Type B pancreatic cell (in vitro differentiated cells): ENCODE results near the gene MGAT4C. TPM values are rescaled to one million over a fixed set of nuclear protein-coding genes. Genes with fewer than 3 reads are reported as not detected.

ENCODE experiments used
- DNase-seq: peaks from one replicate; pipeline ENCODE4 v3.0.0; 2021; ENCODE audit warnings: mixed read lengths; ENCODE audit not compliant: unreplicated experiment; ENCODE audit errors: extremely low spot score
- H3K27ac Mint-ChIP-seq: 2 replicates; pipeline ENCODE4 v1.8.0; 2021; ENCODE audit warnings: mild to moderate bottlenecking, mixed read lengths
- H3K27me3 Mint-ChIP-seq: 2 replicates; pipeline ENCODE4 v1.8.0; 2021; ENCODE audit warnings: mixed read lengths
- H3K36me3 Mint-ChIP-seq: 2 replicates; pipeline ENCODE4 v1.8.0; 2021; ENCODE audit warnings: mixed read lengths
- H3K4me1 Mint-ChIP-seq: one replicate; pipeline ENCODE4 v1.8.0; 2021; ENCODE audit warnings: mixed read lengths; ENCODE audit not compliant: unreplicated experiment
- H3K4me3 Mint-ChIP-seq: 2 replicates; pipeline ENCODE4 v1.8.0; 2021; ENCODE audit warnings: mild to moderate bottlenecking, mixed read lengths
- H3K9me3 Mint-ChIP-seq: 2 replicates; pipeline ENCODE4 v1.8.0; 2021; ENCODE audit warnings: mixed read lengths
- total RNA-seq: library from RNA; stranded (reverse); gene quantifications from 2 replicates; pipeline ENCODE4 v1.2.1, GENCODE V29; 2021; ENCODE audit warnings: low replicate concordance
- TF ChIP-seq, protein P1 (sequence below): fragments of 200-600 bp; sonication (generic); conservative IDR thresholded peaks from 2 replicates; pipeline ENCODE4 v1.5.0; 2021; ENCODE audit warnings: antibody characterized with exemption, mild to moderate bottlenecking

MGAT4C gene
- total RNA-seq, 1 donor from 2014 or later, result 8.0 TPM

DNA sequence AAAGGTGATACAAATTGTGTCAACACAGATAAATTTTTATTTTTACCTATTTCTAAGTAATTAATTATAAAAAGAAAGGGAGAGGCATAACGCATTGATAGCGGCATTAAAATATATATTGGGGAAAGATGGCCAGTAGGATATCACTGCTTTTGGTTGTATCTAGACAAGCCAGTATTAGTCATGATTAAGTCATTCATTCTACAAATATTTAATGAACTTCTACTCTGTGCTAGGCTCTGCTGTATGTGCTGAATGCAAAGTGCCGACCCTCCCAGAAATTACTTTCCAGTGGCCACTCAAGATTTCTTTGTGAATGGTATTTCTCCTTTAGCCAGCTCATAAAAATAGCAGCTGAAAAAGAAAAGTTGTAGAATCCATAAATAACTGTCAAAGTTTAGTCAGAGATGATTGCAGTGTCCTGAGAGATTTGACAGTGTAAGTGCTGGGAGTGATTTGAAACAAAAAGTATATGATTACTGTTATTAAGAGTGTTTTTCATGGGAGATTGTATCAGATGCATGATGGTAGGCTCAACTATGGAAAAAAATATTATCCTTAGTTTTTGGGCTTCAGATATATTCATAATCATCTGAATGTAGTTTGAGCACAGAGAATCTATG is 133.2 kb downstream of the MGAT4C start:
- peaks cover 4% of the 10 kb centered on the region for H3K27me3 Mint-ChIP-seq
- no peak for DNase-seq
- H3K27ac Mint-ChIP-seq, result no peak overlapping the region
- peaks cover 4% of the 10 kb centered on the region for H3K4me1 Mint-ChIP-seq
- TF ChIP-seq, protein P1, sequence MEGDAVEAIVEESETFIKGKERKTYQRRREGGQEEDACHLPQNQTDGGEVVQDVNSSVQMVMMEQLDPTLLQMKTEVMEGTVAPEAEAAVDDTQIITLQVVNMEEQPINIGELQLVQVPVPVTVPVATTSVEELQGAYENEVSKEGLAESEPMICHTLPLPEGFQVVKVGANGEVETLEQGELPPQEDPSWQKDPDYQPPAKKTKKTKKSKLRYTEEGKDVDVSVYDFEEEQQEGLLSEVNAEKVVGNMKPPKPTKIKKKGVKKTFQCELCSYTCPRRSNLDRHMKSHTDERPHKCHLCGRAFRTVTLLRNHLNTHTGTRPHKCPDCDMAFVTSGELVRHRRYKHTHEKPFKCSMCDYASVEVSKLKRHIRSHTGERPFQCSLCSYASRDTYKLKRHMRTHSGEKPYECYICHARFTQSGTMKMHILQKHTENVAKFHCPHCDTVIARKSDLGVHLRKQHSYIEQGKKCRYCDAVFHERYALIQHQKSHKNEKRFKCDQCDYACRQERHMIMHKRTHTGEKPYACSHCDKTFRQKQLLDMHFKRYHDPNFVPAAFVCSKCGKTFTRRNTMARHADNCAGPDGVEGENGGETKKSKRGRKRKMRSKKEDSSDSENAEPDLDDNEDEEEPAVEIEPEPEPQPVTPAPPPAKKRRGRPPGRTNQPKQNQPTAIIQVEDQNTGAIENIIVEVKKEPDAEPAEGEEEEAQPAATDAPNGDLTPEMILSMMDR, result no peak
- H3K36me3 Mint-ChIP-seq, result no peaks in the 10 kb centered on the region
- no peak overlapping the region for H3K4me3 Mint-ChIP-seq
- H3K9me3 Mint-ChIP-seq, result peaks cover 4% of the 10 kb centered on the region

GRCh38 chr12:86118161-86118560 is 138.0 kb downstream of the MGAT4C start:
- peaks cover 12% of the 10 kb centered on the region for H3K9me3 Mint-ChIP-seq
- H3K36me3 Mint-ChIP-seq, result peaks cover 7% of the 10 kb centered on the region
- H3K27ac Mint-ChIP-seq, result no peak overlapping the region
- DNase-seq, result no peak
- peaks cover 2% of the 10 kb centered on the region for H3K27me3 Mint-ChIP-seq
- no peak overlapping the region for H3K4me3 Mint-ChIP-seq
- H3K4me1 Mint-ChIP-seq, result peaks cover 19% of the 10 kb centered on the region
- TF ChIP-seq, protein P1, result no peak

DNA sequence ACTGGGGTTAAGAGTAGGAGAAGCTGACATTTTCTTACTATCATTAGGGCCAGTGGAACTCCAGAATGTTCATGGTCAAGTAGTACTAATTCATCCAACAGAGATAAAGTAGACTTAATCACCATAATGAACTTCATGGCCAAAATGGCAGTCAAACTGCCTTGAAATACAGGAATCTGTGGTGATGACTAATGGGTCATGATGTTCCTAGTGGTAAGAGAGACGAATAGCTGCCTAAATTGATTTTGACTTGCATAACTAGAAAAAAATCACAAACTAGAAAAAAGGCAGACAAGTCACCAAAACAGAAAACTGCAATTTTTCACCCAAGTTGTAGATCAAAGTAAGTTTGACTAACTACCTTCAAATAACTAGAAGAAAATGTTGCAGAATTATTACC is 138.5 kb downstream of the MGAT4C start:
- Mint-ChIP-seq H3K27me3 (no peaks in the 10 kb centered on the region), H3K4me3 (no peak overlapping the region), H3K27ac (no peak overlapping the region), H3K9me3 (peaks cover 12% of the 10 kb centered on the region), H3K36me3 (peaks cover 7% of the 10 kb centered on the region), H3K4me1 (peaks cover 19% of the 10 kb centered on the region)
- TF ChIP-seq, protein P1, result no peak
- DNase-seq, result no peak

- Mint-ChIP-seq H3K27ac (no peak overlapping the region), H3K36me3 (peaks cover 5% of the 10 kb centered on the region), H3K4me1 (no peaks in the 10 kb centered on the region), H3K9me3 (no peaks in the 10 kb centered on the region), H3K27me3 (peaks cover 3% of the 10 kb centered on the region), H3K4me3 (no peak overlapping the region)
- TF ChIP-seq, protein P1, result no peak
- DNase-seq, result no peak
These were observed 152.1 kb downstream of the MGAT4C start for GRCh38 chr12:86104087-86104486.

GRCh38 chr12:86097161-86097560 is 159.0 kb downstream of the MGAT4C start:
- Mint-ChIP-seq H3K27me3 (no peaks in the 10 kb centered on the region), H3K27ac (no peak overlapping the region), H3K36me3 (no peaks in the 10 kb centered on the region), H3K9me3 (no peaks in the 10 kb centered on the region), H3K4me1 (peaks cover 4% of the 10 kb centered on the region), H3K4me3 (no peak overlapping the region)
- TF ChIP-seq, protein P1, result no peak
- DNase-seq, result no peak
